ENCODE results near the gene LZTR1.

DNA sequence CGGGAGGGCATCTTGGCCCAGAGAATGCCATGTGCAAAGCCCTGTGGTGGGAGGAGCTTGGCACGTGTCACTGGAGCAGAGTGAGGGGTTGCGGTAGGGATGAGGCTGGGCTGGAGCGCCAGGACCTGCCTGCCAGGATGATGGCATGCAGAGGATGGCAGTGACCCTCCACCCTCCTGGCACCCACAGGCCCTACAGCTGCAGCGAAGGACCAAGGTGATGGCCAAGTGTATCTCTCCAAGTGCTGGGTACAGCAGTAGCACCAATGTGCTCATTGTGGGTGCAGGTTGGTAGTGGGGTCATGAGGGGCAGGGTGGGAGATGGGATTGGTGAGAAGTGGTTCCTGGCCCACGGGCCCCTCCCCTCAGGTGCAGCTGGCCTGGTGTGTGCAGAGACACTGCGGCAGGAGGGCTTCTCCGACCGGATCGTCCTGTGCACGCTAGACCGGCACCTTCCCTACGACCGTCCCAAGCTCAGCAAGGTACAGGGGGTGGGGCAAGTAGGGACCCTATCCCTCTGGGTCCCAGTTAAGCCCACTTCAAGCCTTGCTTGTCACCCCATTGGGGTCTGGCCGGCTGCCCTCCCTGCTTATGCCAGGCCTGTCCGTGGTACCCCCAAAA lies 7.7 kb upstream of the LZTR1 start:
- TF ChIP-seq EZH2 (optimal IDR thresholded peaks at IDR 0.05; ENCODE audit: low read depth, low read length): no peak
- TF ChIP-seq, protein P1, sequence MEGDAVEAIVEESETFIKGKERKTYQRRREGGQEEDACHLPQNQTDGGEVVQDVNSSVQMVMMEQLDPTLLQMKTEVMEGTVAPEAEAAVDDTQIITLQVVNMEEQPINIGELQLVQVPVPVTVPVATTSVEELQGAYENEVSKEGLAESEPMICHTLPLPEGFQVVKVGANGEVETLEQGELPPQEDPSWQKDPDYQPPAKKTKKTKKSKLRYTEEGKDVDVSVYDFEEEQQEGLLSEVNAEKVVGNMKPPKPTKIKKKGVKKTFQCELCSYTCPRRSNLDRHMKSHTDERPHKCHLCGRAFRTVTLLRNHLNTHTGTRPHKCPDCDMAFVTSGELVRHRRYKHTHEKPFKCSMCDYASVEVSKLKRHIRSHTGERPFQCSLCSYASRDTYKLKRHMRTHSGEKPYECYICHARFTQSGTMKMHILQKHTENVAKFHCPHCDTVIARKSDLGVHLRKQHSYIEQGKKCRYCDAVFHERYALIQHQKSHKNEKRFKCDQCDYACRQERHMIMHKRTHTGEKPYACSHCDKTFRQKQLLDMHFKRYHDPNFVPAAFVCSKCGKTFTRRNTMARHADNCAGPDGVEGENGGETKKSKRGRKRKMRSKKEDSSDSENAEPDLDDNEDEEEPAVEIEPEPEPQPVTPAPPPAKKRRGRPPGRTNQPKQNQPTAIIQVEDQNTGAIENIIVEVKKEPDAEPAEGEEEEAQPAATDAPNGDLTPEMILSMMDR (IDR thresholded peaks at IDR 0.05; ENCODE audit: low read length): no peak
- no peak for TF ChIP-seq EZH2phosphoT487 (IDR thresholded peaks at IDR 0.05; ENCODE audit: low read length)

All from MM.1S (cell line).